Lower leg skin (tissue), 4 donors: ENCODE results near the gene TMEM132D. TPM values are rescaled to one million over a fixed set of nuclear protein-coding genes. Genes with fewer than 3 reads are reported as not detected.
A peak's percentile ranks its signal among the peaks of the same experiment; 100 is the strongest.

Experiments used
- DNase-seq, 2 donors: peaks; one replicate each; pipeline ENCODE4 v3.0.0-alpha.2; 2019; ENCODE audit warnings: low spot score in 2 of 2
- H3K4me3 ChIP-seq: fragments of 200-600 bp; sonication (generic); 2 replicates; pipeline ENCODE4 v1.5.1; 2017; ENCODE audit warnings: mild to moderate bottlenecking, low read depth; ENCODE audit not compliant: poor library complexity, severe bottlenecking
- CTCF ChIP-seq, 3 donors: fragments of 450-650 bp; IDR thresholded peaks; one replicate each; pipeline ENCODE4 v1.5.1; 2016; ENCODE audit warnings: antibody characterized with exemption in 3 of 3, mild to moderate bottlenecking in 3 of 3, moderate library complexity in 2 of 3
- POLR2A ChIP-seq, 2 donors: fragments of 450-650 bp; IDR thresholded peaks; one replicate each; pipeline ENCODE4 v1.6.1; 2016 to 2017; ENCODE audit warnings: antibody characterized with exemption in 2 of 2, mild to moderate bottlenecking in 1 of 2, moderate library complexity in 1 of 2
- WGBS, 2 donors: methylation state at CpG; one replicate each; pipeline ENCODE4 v1.1.5; 2018; 5-methylcytosine and 5-hydroxymethylcytosine counted together
- intact Hi-C: fragments of 100-400 bp; cut with DNase I; formaldehyde crosslinking; loops from one replicate; pipeline ENCODE4 v1.15.0; 2023; ENCODE audit warnings: low total_unique reads
- total RNA-seq, 4 donors: library from RNA; depleted of rRNA; stranded (reverse); fragments of >200 nt; gene quantifications; one replicate each; pipeline ENCODE4 v1.1.0, GENCODE V29; 2016

Gene TMEM132D
- total RNA-seq, 4 donors from 2014 or later: not detected

GRCh38 chr12:129294868-129295267 lies 609.0 kb downstream of the TMEM132D start:
- 88 to 96% methylated on average over 7 of the region's 7 CpGs for WGBS, 2 donors

DNA sequence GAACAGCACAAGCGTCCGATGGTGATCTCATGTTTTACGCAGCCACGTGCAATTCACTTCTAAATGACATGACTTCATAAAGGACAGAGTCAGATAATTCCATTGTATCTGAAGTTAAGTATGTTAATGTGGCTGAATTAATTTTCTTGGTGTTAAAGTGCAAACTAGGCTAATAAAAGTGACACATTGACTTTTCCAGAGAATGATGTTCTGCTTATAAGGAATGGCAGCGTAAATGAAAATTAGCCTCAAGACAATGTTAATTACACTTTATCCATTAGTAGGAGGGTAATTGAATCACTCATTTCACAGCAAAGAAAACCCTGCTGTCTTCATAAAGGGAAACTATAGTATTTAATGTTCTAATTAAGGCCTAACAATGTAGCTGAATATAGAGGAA lies 624.1 kb downstream of the TMEM132D start:
- no peak overlapping the region for H3K4me3 ChIP-seq
- no peak for DNase-seq
- 87 to 92% methylated on average over 5 of the region's 5 CpGs for WGBS, 2 donors
- TF ChIP-seq CTCF (IDR thresholded peaks at IDR 0.05): no peak
- intact Hi-C loops: no loop called here

More at GRCh38 chr12:129294868-129295267, 609.0 kb downstream of the TMEM132D start:
- no peak for TF ChIP-seq POLR2A (IDR thresholded peaks at IDR 0.05)
- TF ChIP-seq CTCF (IDR thresholded peaks at IDR 0.05): no peak
- DNase-seq: no peak
- intact Hi-C loops: no loop called here
- no peak overlapping the region for H3K4me3 ChIP-seq

GRCh38 chr12:129276361-129277060 lies 627.3 kb downstream of the TMEM132D start:
- intact Hi-C loops: no loop called here
- 44 to 47% methylated on average over 9 of the region's 9 CpGs for WGBS, 2 donors
- no peak for DNase-seq
- H3K4me3 ChIP-seq: no peak overlapping the region
- TF ChIP-seq CTCF (IDR thresholded peaks at IDR 0.05) (no peak), POLR2A (IDR thresholded peaks at IDR 0.05) (no peak)

DNA sequence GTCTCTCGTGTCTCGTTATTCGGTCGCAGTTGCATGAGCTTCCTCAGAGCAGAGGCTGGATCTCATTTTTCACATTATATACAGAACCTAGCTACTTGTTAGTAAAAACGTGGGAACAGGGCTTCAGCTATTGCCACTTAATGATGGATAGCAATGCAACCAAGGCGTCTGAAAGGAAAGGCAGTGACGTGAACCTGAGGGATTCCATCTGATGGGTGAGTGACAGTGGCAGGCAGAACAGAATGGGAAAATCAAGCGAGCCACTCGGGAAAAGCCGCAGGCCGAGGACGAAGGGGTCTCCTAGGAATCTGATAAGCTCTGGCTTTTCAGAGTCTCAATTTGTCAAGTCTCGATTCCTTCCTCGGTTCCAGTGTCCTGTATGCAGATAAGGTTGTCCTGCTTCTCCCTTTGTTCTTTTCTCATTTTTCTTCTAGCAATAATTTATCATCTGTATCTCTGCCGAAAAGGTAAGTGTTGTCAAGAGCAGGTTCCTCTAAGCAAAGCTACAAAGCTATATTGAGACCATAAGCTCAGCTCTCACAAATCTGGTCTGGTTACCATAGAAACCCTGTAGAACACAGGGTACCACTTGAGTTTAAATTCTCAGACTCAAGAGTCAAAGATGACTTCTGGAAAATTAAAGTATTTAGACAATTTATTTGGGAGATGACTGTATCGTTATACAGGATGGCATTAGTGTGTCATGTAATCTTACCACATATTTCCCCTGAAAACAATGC lies 633.9 kb downstream of the TMEM132D start:
- 86 to 89% methylated on average over 16 of the region's 16 CpGs for WGBS, 2 donors
- intact Hi-C loops: no loop called here
- TF ChIP-seq CTCF (IDR thresholded peaks at IDR 0.05) (no peak), POLR2A (IDR thresholded peaks at IDR 0.05) (no peak)
- H3K4me3 ChIP-seq: no peak overlapping the region
- DNase-seq: peak in 1 of 2 donors; percentile 15

- intact Hi-C loops: no loop called here
- H3K4me3 ChIP-seq: no peak overlapping the region
- WGBS, 2 donors: 75 to 81% methylated on average over 5 of the region's 5 CpGs
- DNase-seq: no peak
- TF ChIP-seq POLR2A (IDR thresholded peaks at IDR 0.05) (no peak), CTCF (IDR thresholded peaks at IDR 0.05) (no peak)
Measured at GRCh38 chr12:129258781-129259318, 645.0 kb downstream of the TMEM132D start.
